Heart left ventricle (tissue), 16 donors: ENCODE results near the gene GGCT. TPM values are rescaled to one million over a fixed set of nuclear protein-coding genes. Genes with fewer than 3 reads are reported as not detected.

Experiments used
- ATAC-seq, 4 donors: fragments of 200-7000 bp; cut with Tn5 transposase; one replicate each; pipeline ENCODE4 v1.9.1; 2020 to 2022; ENCODE audit warnings: moderate library complexity in 4 of 4, mild to moderate bottlenecking in 3 of 4, moderate number of reproducible peaks in 1 of 4
- DNase-seq, 5 donors: peaks; one replicate each; pipeline ENCODE4 v3.0.0-alpha.2; 2020
- H3K27ac ChIP-seq, 12 donors: fragments of 200-600 bp; sonication (generic) in 4 of 12; one replicate each; pipeline versions ENCODE4 v1.5.0 to v1.8.0; 2016 to 2022; ENCODE audit warnings: mild to moderate bottlenecking in 2 of 12
- H3K27me3 ChIP-seq, 9 donors: fragments of 200-600 bp; sonication (generic) in 2 of 9; one replicate each; pipeline versions ENCODE4 v1.5.1 to v1.8.0; 2016 to 2022; ENCODE audit warnings: mild to moderate bottlenecking in 3 of 9
- H3K36me3 ChIP-seq, 9 donors: fragments of 200-600 bp; sonication (generic) in 2 of 9; one replicate each; pipeline versions ENCODE4 v1.5.0 to v1.8.0; 2018 to 2022; ENCODE audit warnings: mild to moderate bottlenecking in 2 of 9
- H3K4me1 ChIP-seq, 12 donors: fragments of 200-600 bp; sonication (generic) in 4 of 12; one replicate each; pipeline versions ENCODE4 v1.5.0 to v1.8.0; 2016 to 2022; ENCODE audit warnings: mild to moderate bottlenecking in 3 of 12
- H3K4me3 ChIP-seq, 12 donors: fragments of 200-600 bp; sonication (generic) in 4 of 12; one replicate each; pipeline versions ENCODE4 v1.5.0 to v1.8.0; 2017 to 2022; ENCODE audit warnings: mild to moderate bottlenecking in 9 of 12, moderate library complexity in 4 of 12
- H3K9me3 ChIP-seq, 12 donors: fragments of 200-600 bp; sonication (generic) in 4 of 12; one replicate each; pipeline versions ENCODE4 v1.5.0 to v1.8.0; 2016 to 2022; ENCODE audit warnings: mild to moderate bottlenecking in 1 of 12
- CTCF ChIP-seq, 12 donors: fragments of 200-600 bp; sonication (generic) in 4 of 12; IDR thresholded peaks; one replicate each; pipeline versions ENCODE4 v1.5.0 to v1.8.0; 2018 to 2022; ENCODE audit warnings: antibody characterized with exemption in 12 of 12, mild to moderate bottlenecking in 5 of 12
- POLR2A ChIP-seq, 2 donors: fragments of 450-650 bp; IDR thresholded peaks; one replicate each; pipeline ENCODE4 v1.6.1; 2017; ENCODE audit warnings: antibody characterized with exemption in 2 of 2, mild to moderate bottlenecking in 2 of 2, moderate library complexity in 2 of 2
- WGBS, 4 donors: extraction: QIAGEN DNeasy Blood & Tissue Kit in 2 of 4; methylation state at CpG; one replicate each; pipeline versions ENCODE4 v1.1.5 to v1.1.7; 2013 to 2018; 5-methylcytosine and 5-hydroxymethylcytosine counted together
- intact Hi-C, 10 donors: fragments of 100-400 bp; cut with DNase I; formaldehyde crosslinking; loops; one replicate each; pipeline versions ENCODE4 v1.11.1 to v1.14.2; 2022
- polyA plus RNA-seq, 2 donors: library from polyadenylated mRNA; stranded (reverse); fragments of 200-250 nt; gene quantifications; one replicate each; pipeline ENCODE4 v1.2.3, GENCODE V29; 2013
- total RNA-seq, 9 donors: library from RNA; depleted of rRNA in 2 of 9; stranded (reverse); fragments of >200 nt in 2 of 9; fragmentation: NEBNext Ultra II Directional in 3 of 9; extraction: Animal tissue kit (Norgen Biotek cat#: 25700) in 3 of 9; gene quantifications; one replicate each; pipeline versions ENCODE4 v1.1.0 to v1.2.4, GENCODE V29; 2016 to 2023
- donor health status: ischemic (EF 13 %, LVEDD 7.1; RV severe dilation, severe dysfunction).
- donor health status: healthy with polysubstance abuse.
- donor health status: DM: no; HTN: yes; CAD: no.
- donor health status: DM: no; HTN: no; CAD: no.
- donor health status: ischemic (EF 25% LVEDD 6.9; RV normal size, moderate dysfunction).
- donor health status: ischemic (EF 25% LVEDD 5.7; RV mildly dilated, moderate dysfunction).
- donor health status: healthy.
- donor health status: DM: yes; HTN: yes; CAD: no.
- donor health status: ischemic (EF 35%, LVEDD 5.7; RV mildly dilated, moderate dysfunction).
- donor health status: nonischemic (EF 11% LVEDD 7.7; RV severe dilation, severe dysfunction).
- donor health status: DM: yes; HTN: yes; CAD: no.
- donor health status: PGD.
- donor health status: ischemic (EF 29% LVEDD 5.4; RV normal size, mild dysfunction).
- donor health status: nonischemic (EF 23%, LVEDD 6.1; RV moderate dilation, normal function).

GGCT gene
- total and polyA plus RNA-seq, 11 donors, result 14.1 to 54.3 (median 18.7) TPM

GRCh38 chr7:30503274-30504212 lies 1.1 kb downstream of the GGCT start:
- Histone ChIP-seq H3K36me3 (peaks cover 0 to 20% (median under 1%) of the 10 kb centered on the region in 9 donors), H3K27ac (peak overlapping the region in 6 of 12 donors; percentile 78 to 93 (median 90)), H3K27me3 (no peaks in the 10 kb centered on the region), H3K4me3 (peak overlapping the region; percentile 62 to 99 (median 80)), H3K9me3 (no peaks in the 10 kb centered on the region), H3K4me1 (peaks cover 0 to 31% (median 12%) of the 10 kb centered on the region in 12 donors)
- intact Hi-C loops, result loop anchor here in 5 of 10 donors (2.0 to 10.0 kb wide), 4 partner anchors 25 to 339 kb away; partner anchors contain the start of gene NOD1 (in 4 of the 5)
- WGBS, 4 donors, result 49 to 52% (median 50%) methylated on average over 15 of the region's 15 CpGs
- DNase-seq (no peak), ATAC-seq (no peak)
- TF ChIP-seq POLR2A (IDR thresholded peaks at IDR 0.05) (no peak), CTCF (IDR thresholded peaks at IDR 0.05) (no peak)

GRCh38 chr7:30502470-30503251 lies 2.0 kb downstream of the GGCT start:
- TF ChIP-seq CTCF (IDR thresholded peaks at IDR 0.05) (no peak), POLR2A (IDR thresholded peaks at IDR 0.05) (no peak)
- WGBS, 4 donors, result 87 to 96% (median 93%) methylated on average over 2 of the region's 2 CpGs
- intact Hi-C loops, result loop anchor here in 2 of 10 donors (5.0 to 10.0 kb wide), 3 partner anchors 35 to 338 kb away; no protein-coding TSS in a partner anchor
- H3K9me3 ChIP-seq, result no peaks in the 10 kb centered on the region
- no peak for DNase-seq
- no peak for ATAC-seq
- H3K4me3 ChIP-seq, result peak overlapping the region in 1 of 12 donors; percentile 98
- no peak overlapping the region for H3K27ac ChIP-seq
- no peaks in the 10 kb centered on the region for H3K27me3 ChIP-seq
- H3K4me1 ChIP-seq, result peaks cover 0 to 31% (median 12%) of the 10 kb centered on the region in 12 donors
- peaks cover 0 to 28% (median 5%) of the 10 kb centered on the region in 9 donors for H3K36me3 ChIP-seq

- intact Hi-C loops, result loop anchor here in 2 of 10 donors (5.0 to 10.0 kb wide), 3 partner anchors 34 to 336 kb away; no protein-coding TSS in a partner anchor
- Histone ChIP-seq H3K27ac (no peak overlapping the region), H3K4me3 (no peak overlapping the region), H3K27me3 (no peaks in the 10 kb centered on the region), H3K9me3 (no peaks in the 10 kb centered on the region), H3K36me3 (peaks cover 0 to 41% (median 19%) of the 10 kb centered on the region in 9 donors), H3K4me1 (peaks cover 0 to 31% (median 12%) of the 10 kb centered on the region in 12 donors)
- WGBS, 4 donors, result 95 to 98% (median 96%) methylated on average over 5 of the region's 5 CpGs
- ATAC-seq (no peak), DNase-seq (no peak)
- TF ChIP-seq POLR2A (IDR thresholded peaks at IDR 0.05) (no peak), CTCF (IDR thresholded peaks at IDR 0.05) (no peak)
Measured at GRCh38 chr7:30501264-30501663, 3.4 kb downstream of the GGCT start.
